ENCODE data around the gene PHLDA2. TPM values are rescaled to one million over a fixed set of nuclear protein-coding genes. Genes with fewer than 3 reads are reported as not detected.
A peak's percentile ranks its signal among the peaks of the same experiment; 100 is the strongest.

The PHLDA2 gene
- total RNA-seq, 1 donor from 2014 or later = 7.5 TPM

GRCh38 chr11:2890466-2891294, 38.5 kb downstream of the PHLDA2 start:
- DNase-seq (ENCODE audit: low spot score) = no peak
- ATAC-seq = peak; percentile 21

GRCh38 chr11:2889362-2890273, 39.6 kb downstream of the PHLDA2 start:
- ATAC-seq (no peak), DNase-seq (ENCODE audit: low spot score) (no peak)
- intact Hi-C loops (cut with DNase I) = loop anchor here (2.0 to 10.0 kb wide), 2 partner anchors 357 to 585 kb away; partner anchors contain the start of genes C11orf21 and TSPAN32

More at GRCh38 chr11:2890466-2891294, 38.5 kb downstream of the PHLDA2 start:
- intact Hi-C loops (cut with DNase I) = loop anchor here (2.0 to 10.0 kb wide), 2 partner anchors 358 to 586 kb away; partner anchors contain the start of genes C11orf21 and TSPAN32

DNA sequence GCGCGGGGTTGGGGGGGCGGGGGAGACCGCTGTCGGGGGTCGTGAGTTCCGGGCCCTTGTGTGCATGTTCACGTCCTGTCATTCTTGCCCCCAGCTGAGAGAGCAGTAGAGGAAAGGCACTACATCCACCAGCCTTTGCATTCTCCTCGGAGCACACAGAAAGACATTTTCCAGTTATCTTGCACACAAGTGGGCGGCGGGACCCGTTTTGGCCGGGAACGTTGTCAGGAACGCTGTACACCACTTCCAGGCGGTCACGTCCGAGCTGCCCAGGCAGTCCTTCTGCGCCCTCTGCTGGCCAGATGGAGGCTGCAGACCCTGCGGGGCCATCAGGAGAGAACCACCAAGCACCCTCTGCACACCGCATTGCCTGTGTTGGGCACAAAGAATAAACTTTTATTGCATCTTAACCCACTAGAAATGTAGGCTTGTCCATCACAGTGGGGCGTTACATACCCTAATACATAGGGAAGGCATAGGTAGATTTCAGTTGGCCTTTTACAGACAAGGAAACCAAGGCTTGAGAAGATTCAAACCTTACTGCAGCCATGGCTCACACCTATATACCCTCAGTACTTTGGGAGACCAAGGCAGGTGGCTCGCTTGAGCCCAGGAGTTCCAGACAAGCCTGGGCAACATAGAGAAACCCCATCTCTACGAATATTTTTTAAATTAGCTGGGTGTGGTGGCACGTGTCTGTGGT, 40.8 kb downstream of the PHLDA2 start:
- intact Hi-C loops (cut with DNase I) = no loop called here
- DNase-seq (ENCODE audit: low spot score) (peak; percentile 98), ATAC-seq (peak; percentile 64)

DNA sequence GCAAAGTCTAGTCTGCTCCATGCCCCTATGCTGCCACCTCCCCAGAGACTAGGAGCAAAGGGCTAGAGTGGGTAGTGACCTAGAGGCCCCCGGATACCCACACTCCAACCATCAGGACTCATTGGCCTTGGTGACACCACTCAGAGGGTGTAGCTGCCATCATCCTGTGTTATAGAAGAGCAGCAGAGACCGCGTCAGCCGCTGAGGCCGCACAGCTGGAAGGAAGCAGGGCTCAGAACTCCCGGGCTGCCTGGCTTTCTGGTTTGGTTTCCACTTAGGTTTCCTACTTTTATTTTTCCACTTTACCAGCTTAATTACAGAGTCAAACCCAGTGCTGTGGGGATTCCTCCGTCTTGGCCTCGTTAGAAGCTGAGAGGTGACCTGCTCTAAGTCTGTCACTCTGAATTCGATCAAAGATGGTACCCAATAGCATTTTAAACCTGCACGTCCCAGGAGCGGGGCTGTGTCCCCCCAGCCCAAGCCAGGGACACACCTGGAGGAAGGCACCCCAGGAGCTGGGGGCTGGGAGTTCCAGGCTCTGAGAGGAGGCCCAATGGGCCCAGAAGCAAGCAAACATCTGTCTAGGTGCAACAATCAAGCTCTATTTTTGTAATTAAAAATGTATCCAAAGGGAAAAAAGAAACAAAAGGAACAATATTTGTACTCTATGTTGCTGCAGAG, 41.6 kb downstream of the PHLDA2 start:
- DNase-seq (ENCODE audit: low spot score) (no peak), ATAC-seq (no peak)
- intact Hi-C loops (cut with DNase I) = no loop called here

DNA sequence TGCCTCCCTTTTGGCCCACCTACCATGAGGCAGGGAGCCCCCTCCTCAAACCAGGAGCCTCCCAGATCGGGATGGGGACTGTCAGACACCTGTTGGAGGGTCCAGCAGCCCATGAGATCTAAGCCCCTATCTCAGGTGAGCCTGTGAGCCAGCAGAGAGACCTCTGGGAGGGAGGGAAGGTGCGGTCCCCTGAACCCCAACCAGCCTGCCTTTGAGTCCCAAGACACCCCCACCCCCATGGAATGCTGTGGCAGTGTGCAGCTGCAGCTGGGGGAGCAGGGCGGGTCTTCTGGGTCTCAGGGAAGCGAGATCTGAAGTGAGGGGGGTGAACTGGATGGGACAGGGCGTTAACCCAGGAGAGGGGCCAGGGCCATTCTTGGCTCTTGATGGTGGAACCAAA, 42.3 kb downstream of the PHLDA2 start:
- intact Hi-C loops (cut with DNase I) = no loop called here
- no peak for ATAC-seq
- no peak for DNase-seq (ENCODE audit: low spot score)

- intact Hi-C loops (cut with DNase I) = no loop called here
- DNase-seq (ENCODE audit: low spot score) = peak; percentile 82
- peak; percentile 8 for ATAC-seq
Observed at GRCh38 chr11:2886191-2886894, 42.9 kb downstream of the PHLDA2 start.

- peak; percentile 86 for ATAC-seq
- DNase-seq (ENCODE audit: low spot score) = peak; percentile 95
- intact Hi-C loops (cut with DNase I) = no loop called here
Observed at GRCh38 chr11:2885678-2886081, 43.5 kb downstream of the PHLDA2 start, which contains the start of gene CDKN1C. TSS of gene CDKN1C (minus strand) at chr11:2885775. CDS start at chr11:2885456, 319 bp downstream.

DNA sequence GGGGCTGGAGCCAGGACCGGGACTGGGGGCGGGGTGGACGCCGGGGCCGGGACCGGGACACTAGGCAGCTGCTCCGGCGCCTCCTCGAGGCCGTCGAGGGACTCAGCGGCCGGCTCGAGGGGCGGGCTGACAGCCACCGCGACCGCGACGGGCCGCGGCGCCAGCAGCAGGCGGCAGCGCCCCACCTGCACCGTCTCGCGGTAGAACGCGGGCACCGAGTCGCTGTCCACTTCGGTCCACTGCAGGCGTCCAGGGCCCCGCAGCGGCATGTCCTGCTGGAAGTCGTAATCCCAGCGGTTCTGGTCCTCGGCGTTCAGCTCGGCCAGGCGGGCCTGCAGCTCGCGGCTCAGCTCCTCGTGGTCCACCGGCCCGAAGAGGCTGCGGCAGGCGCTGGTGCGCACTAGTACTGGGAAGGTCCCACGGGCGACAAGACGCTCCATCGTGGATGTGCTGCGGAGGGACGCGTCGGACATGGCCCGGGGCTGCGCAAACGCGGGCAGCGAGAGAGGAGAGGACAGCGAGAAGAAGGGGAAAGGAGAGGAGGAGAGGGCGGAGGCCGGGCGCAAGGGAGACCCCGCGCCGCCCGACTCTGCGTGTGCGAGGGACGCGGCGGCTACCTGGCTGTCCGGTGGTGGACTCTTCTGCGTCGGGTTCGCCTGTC, 44.1 kb downstream of the PHLDA2 start:
- DNase-seq (ENCODE audit: low spot score) (peak; percentile 81), ATAC-seq (peak; percentile 3)
- intact Hi-C loops (cut with DNase I) = no loop called here

- DNase-seq (ENCODE audit: low spot score) (peak; percentile 81), ATAC-seq (no peak)
- intact Hi-C loops (cut with DNase I) = loop anchor here (5.0 kb wide), 1 partner anchor 192 kb away; no protein-coding TSS in a partner anchor
Observed at GRCh38 chr11:2883979-2884815, 45.0 kb downstream of the PHLDA2 start.

GRCh38 chr11:2883640-2883978, 45.6 kb downstream of the PHLDA2 start:
- DNase-seq (ENCODE audit: low spot score) = no peak
- intact Hi-C loops (cut with DNase I) = loop anchor here (5.0 kb wide), 1 partner anchor 191 kb away; no protein-coding TSS in a partner anchor
- ATAC-seq = no peak

DNA sequence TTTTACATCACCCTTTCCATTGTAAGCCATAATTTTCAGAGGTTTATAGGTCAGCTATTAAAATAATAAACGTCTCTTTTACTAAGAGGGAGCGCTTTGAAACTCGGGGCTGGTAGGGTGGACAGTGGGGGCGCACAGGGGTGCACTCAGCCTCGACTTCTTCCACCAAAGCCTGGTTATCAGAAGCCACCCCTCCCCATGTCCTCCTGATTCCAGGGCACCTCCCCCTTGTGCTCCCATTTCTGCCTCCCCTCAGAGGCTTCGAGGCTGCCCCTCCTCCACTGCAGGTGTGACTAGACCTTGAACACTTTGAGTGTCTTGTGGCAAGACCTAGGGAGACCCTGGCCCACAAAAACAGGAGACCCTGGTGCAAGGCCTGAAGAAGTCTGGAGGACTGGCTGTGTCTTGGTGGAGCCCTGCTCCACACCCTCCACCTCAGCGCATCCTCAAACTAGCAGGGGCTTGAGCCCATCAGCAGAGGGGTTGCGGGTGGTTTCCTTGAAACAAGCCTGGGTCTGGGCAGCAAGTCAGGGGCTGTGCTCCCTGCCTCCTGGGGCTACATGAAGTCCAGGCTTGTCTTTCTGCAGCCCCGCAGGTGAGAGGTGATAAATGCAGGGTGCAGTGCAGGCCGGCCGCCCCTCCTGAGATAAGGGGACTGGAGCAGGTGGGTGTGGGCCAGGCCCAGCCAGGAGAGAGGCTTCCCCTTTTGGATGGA, 46.7 kb downstream of the PHLDA2 start:
- no peak for DNase-seq (ENCODE audit: low spot score)
- ATAC-seq = no peak
- intact Hi-C loops (cut with DNase I) = loop anchor here (5.0 kb wide), 1 partner anchor 190 kb away; no protein-coding TSS in a partner anchor

DNA sequence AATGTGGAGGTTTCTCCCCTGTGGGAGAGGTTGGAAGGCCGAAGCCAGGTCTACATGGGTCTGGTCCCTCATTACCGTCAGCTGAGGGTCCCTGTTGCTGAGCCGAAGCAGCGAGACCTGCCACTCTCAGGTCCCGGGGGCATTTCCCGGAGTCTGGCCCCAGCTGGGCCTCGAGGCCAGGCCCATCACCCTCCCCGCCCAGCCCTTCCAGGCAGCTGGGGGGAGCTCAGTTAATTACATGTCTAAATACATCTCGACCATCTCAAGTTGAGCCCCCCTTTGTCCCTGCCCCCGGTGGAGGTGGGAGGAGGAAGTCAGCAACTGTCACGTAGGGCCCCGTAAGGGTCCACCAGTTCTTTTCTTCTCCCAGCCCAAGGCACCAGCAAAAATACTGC, 47.2 kb downstream of the PHLDA2 start:
- DNase-seq (ENCODE audit: low spot score) = no peak
- intact Hi-C loops (cut with DNase I) = loop anchor here (5.0 kb wide), 1 partner anchor 190 kb away; no protein-coding TSS in a partner anchor

DNA sequence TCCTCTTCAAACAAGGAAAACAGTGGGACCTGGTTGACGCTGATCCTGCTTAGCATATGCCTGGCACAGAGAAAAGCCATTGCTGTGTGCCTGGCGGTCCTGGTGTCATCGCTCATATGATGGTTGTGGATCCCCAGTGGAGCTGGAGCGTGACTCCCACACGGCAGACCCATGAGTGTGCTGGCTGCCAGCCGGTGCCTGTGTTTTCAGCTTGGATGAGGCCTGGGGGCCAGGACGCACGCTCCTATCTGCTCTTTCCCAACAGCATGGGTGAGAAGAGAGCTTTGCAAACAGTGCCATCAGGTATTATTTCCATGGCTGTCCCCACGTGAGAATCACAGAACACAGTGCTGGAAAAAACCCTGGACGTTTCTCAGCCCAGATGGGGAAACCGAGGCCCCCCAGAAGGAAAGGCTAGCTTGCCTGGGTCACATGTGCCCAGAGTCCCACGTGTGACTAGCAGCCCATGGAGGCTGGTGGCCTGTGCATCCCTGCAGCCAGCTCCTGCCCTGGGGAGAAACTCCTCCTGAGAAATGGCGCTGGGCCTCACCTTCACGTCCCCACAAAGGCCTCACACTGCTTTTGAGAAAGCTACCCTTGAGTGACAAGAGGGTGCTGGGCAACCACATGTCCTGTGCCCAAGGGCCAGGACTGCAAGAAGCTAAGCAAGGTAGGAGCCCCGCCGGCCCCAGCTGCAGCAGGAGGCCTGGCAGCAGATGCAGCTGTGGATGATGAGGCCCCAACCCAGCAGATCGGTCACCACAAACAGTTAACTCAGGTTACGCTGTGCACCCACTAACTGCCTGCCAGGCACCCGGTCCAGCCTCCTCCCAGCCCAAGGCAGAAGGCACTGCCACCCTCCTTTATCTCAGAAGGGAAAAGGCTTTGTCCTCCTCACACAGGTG, 47.9 kb downstream of the PHLDA2 start:
- no peak for ATAC-seq
- no peak for DNase-seq (ENCODE audit: low spot score)
- intact Hi-C loops (cut with DNase I) = loop anchor here (5.0 kb wide), 1 partner anchor 189 kb away; no protein-coding TSS in a partner anchor

More for the DNA sequence above, 47.2 kb downstream of the PHLDA2 start:
- ATAC-seq = no peak

GRCh38 chr11:2880646-2881045, 48.6 kb downstream of the PHLDA2 start:
- DNase-seq (ENCODE audit: low spot score) (no peak), ATAC-seq (no peak)
- intact Hi-C loops (cut with DNase I) = loop anchor here (5.0 kb wide), 1 partner anchor 188 kb away; no protein-coding TSS in a partner anchor

GRCh38 chr11:2878782-2879181, 50.4 kb downstream of the PHLDA2 start:
- intact Hi-C loops (cut with DNase I) = no loop called here
- ATAC-seq = no peak
- no peak for DNase-seq (ENCODE audit: low spot score)
